Panc1 (cell line): Measurements from ENCODE around the gene PACSIN1. TPM values are rescaled to one million over a fixed set of nuclear protein-coding genes. Genes with fewer than 3 reads are reported as not detected.

Source experiments
- ATAC-seq: fragments of 200-7000 bp; cut with Tn5 transposase; 2 replicates; pipeline ENCODE4 v1.9.1; 2020; ENCODE audit warnings: mild to moderate bottlenecking, moderate library complexity
- BruUV-seq: library from RNA; stranded (reverse); fragments of 400-500 nt; replicated peaks from 2 replicates; lab custom pipeline; 2021; lab: Mats Ljungman, UMichigan
- CTCF ChIA-PET: fragments of 300-600 bp; sonication (Branson Sonifier 250); formaldehyde crosslinking; loops from one replicate; lab custom pipeline; 2022; ENCODE audit warnings: antibody characterized with exemption; lab: Charles Lee
- POLR2A ChIA-PET: fragments of 300-600 bp; sonication (Branson Sonifier 250); formaldehyde crosslinking; loops from one replicate; lab custom pipeline; 2022; ENCODE audit warnings: antibody characterized with exemption; lab: Charles Lee
- DNase-seq: peaks from one replicate; pipeline ENCODE4 v3.0.0-alpha.2; 2010; ENCODE audit warnings: low read depth, low spot score
- H3K27ac ChIP-seq: 2 replicates; pipeline ENCODE4 v1.5.1; 2011; ENCODE audit warnings: mild to moderate bottlenecking, low read length, inconsistent platforms
- H3K27me3 ChIP-seq: fragments of 200-500 bp; sonication (Bioruptor generic); 2 replicates; pipeline ENCODE4 v1.6.0; 2014; ENCODE audit warnings: low read length, inconsistent platforms; ENCODE audit not compliant: control insufficient read depth, insufficient read depth
- H3K36me3 ChIP-seq: fragments of 200-500 bp; sonication (Bioruptor generic); 2 replicates; pipeline ENCODE4 v1.5.1; 2014; ENCODE audit warnings: inconsistent platforms, mild to moderate bottlenecking, low read length, moderate library complexity; ENCODE audit not compliant: control insufficient read depth, insufficient read depth
- H3K4me1 ChIP-seq: 2 replicates; pipeline ENCODE4 v1.5.1; 2011; ENCODE audit warnings: inconsistent platforms, mild to moderate bottlenecking, low read length, moderate library complexity; ENCODE audit not compliant: control insufficient read depth, insufficient read depth
- H3K4me3 ChIP-seq, 2 experiments: 2 replicates each; pipeline ENCODE4 v1.5.1; 2011 to 2012; ENCODE audit warnings: low read depth in 2 of 2, low read length in 2 of 2, mild to moderate bottlenecking in 2 of 2, inconsistent platforms in 1 of 2, moderate library complexity in 1 of 2
- H3K9me3 ChIP-seq: fragments of 200-500 bp; sonication (Bioruptor generic); 2 replicates; pipeline ENCODE4 v1.5.1; 2014; ENCODE audit warnings: low read depth, mild to moderate bottlenecking, inconsistent platforms, low read length, moderate library complexity; ENCODE audit not compliant: control insufficient read depth, insufficient read depth
- CTCF ChIP-seq: fragments of 450-650 bp; IDR thresholded peaks from 2 replicates; pipeline ENCODE4 v1.5.1; 2017; ENCODE audit warnings: mild to moderate bottlenecking
- POLR2AphosphoS5 ChIP-seq: IDR thresholded peaks from 2 replicates; pipeline ENCODE4 v1.6.1; 2012; ENCODE audit warnings: mild to moderate bottlenecking, low read depth, low read length, moderate library complexity
- REST ChIP-seq, 2 experiments: IDR thresholded peaks; 2 replicates each; pipeline ENCODE4 v1.6.1; 2011 to 2012; ENCODE audit warnings: low read depth in 2 of 2, control low read depth in 1 of 2, low read length in 1 of 2, mild to moderate bottlenecking in 1 of 2, moderate library complexity in 1 of 2; ENCODE audit not compliant: insufficient read depth in 1 of 2
- SIN3A ChIP-seq: IDR thresholded peaks from 2 replicates; pipeline ENCODE4 v1.6.1; 2012; ENCODE audit warnings: low read depth, mild to moderate bottlenecking, low read length, moderate library complexity, borderline replicate concordance; ENCODE audit not compliant: insufficient read depth
- TCF7L2 ChIP-seq: IDR thresholded peaks from 2 replicates; pipeline ENCODE4 v1.6.1; 2011; ENCODE audit warnings: mild to moderate bottlenecking, low read depth, low read length, inconsistent platforms
- in situ Hi-C: cut with HindIII; loops from 2 replicates; pipeline ENCODE4 v1.10.0; 2016; ENCODE audit warnings: low sequenced_read_pairs, low pct_unique_long_range_greater_than_20kb
- intact Hi-C: fragments of 100-400 bp; cut with micrococcal nuclease; formaldehyde crosslinking; loops from one replicate; pipeline ENCODE4 v1.10.0; 2022; ENCODE audit not compliant: unreplicated experiment
- total RNA-seq: library from RNA; stranded (reverse); gene quantifications from one replicate; pipeline ENCODE4 v1.2.1, GENCODE V29; 2021; ENCODE audit not compliant: unreplicated experiment

Gene PACSIN1
- total RNA-seq, 1 experiment from 2014 or later = 0.18 TPM

- CTCF ChIA-PET = interaction anchor here (0.9 kb wide), 1 partner anchor 57 kb away, joined by 3 read pairs; no protein-coding TSS in a partner anchor
- no peaks in the 10 kb centered on the region for H3K27me3 ChIP-seq
- no peak overlapping the region for H3K27ac ChIP-seq
- no TSS peak for BruUV-seq
- DNase-seq (no peak), ATAC-seq (no peak)
- no peaks in the 10 kb centered on the region for H3K4me1 ChIP-seq
- intact Hi-C loops = no loop called here
- no peaks in the 10 kb centered on the region for H3K9me3 ChIP-seq
- TF ChIP-seq TCF7L2 = no peak
- TF ChIP-seq CTCF = no peak
- no peak for TF ChIP-seq REST (IDR thresholded peaks at IDR 0.05; ENCODE audit: insufficient read depth in 1 of 2, low read depth in 2 of 2, low read length in 1 of 2)
- no peak for TF ChIP-seq POLR2AphosphoS5
- TF ChIP-seq SIN3A = no peak
- H3K4me3 ChIP-seq = no peak overlapping the region
- POLR2A ChIA-PET = no interaction called here
- no peaks in the 10 kb centered on the region for H3K36me3 ChIP-seq
- in situ Hi-C loops = no loop called here
These were observed 51.6 kb downstream of the PACSIN1 start for GRCh38 chr6:34517461-34517881.

- no peaks in the 10 kb centered on the region for H3K36me3 ChIP-seq
- POLR2A ChIA-PET = no interaction called here
- no peak overlapping the region for H3K4me3 ChIP-seq
- CTCF ChIA-PET = interaction anchor here (0.6 kb wide), 1 partner anchor 234 kb away, joined by 3 read pairs; no protein-coding TSS in a partner anchor
- H3K27ac ChIP-seq = no peak overlapping the region
- H3K4me1 ChIP-seq = no peaks in the 10 kb centered on the region
- in situ Hi-C loops (no loop called here), intact Hi-C loops (no loop called here)
- ATAC-seq (no peak), DNase-seq (no peak)
- no peaks in the 10 kb centered on the region for H3K9me3 ChIP-seq
- no TSS peak for BruUV-seq
- H3K27me3 ChIP-seq = no peaks in the 10 kb centered on the region
- TF ChIP-seq REST (IDR thresholded peaks at IDR 0.05; ENCODE audit: insufficient read depth in 1 of 2, low read depth in 2 of 2, low read length in 1 of 2) (no peak), TCF7L2 (no peak), POLR2AphosphoS5 (no peak), CTCF (no peak), SIN3A (no peak)
These were observed 52.1 kb downstream of the PACSIN1 start for GRCh38 chr6:34517966-34518365.
